GM10266 (cell line): Measurements from ENCODE around the gene GPT2.

Experiments
- DNase-seq: peaks from one replicate; pipeline ENCODE4 v3.0.0; 2012; ENCODE audit errors: extremely low spot score
- CTCF ChIP-seq: IDR thresholded peaks from 2 replicates; pipeline ENCODE4 v1.5.1; 2012; ENCODE audit warnings: mild to moderate bottlenecking, low read depth; ENCODE audit not compliant: control insufficient read depth, insufficient read depth; ENCODE audit errors: missing control alignments

Gene GPT2

GRCh38 chr16:46895399-46896313 lies 11.5 kb downstream of the GPT2 start:
- no peak for TF ChIP-seq CTCF
- no peak for DNase-seq

DNA sequence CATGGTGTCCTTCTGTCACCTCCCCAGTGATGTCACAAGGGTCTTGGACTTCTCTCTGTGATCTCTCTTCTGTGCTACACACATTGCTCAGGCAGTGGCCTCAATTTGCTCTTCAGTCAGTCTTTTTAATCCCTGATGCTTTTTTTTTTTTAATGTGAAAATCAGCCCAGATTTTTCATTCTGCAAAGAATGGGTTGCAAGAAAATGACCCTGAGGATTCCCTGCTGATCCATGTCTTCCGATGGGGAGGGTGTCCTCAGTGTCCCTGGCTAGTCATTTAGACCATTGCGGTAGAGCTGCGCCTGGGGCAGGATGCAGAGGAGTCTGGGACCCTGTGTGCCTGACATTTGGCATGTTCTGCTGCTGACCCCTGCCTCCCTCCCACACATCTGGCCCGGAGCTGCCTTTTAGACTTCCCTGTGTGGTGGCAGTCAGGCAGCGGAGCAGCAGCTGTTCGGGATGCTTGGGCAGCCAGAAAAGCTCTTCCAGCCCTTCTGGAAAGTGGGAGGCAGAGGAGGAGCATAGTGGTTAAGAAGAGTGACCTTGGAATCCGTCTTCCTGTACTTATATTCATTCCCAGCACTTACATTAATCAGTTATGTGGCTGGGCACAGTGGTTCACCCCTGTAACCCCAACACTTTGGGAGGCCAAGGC lies 12.3 kb downstream of the GPT2 start:
- DNase-seq, result no peak
- no peak for TF ChIP-seq CTCF

- no peak for DNase-seq
- no peak for TF ChIP-seq CTCF
Measured at GRCh38 chr16:46897471-46897870, 13.3 kb downstream of the GPT2 start.

DNA sequence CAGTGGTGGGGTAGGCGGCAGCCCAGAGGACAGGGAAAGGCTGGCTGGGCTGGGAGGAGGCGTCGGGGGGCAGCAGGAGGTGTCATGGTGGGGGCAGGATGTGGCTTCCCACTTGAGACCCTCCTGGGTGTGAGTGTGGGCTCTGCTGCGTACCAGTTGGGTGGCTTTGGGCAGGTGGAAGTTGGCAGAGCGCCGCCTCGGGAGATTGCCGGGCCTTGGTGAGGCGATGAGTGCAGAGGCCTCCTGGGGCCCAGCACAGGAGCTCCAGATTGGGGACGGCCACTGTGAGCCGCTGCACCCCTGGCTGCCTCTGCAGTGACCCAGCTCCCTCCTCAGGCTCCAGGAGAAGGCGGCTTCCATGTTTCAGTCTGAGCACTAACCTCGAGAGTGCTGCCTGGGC lies 13.8 kb downstream of the GPT2 start:
- no peak for TF ChIP-seq CTCF
- no peak for DNase-seq

GRCh38 chr16:46899443-46900143 lies 15.4 kb downstream of the GPT2 start:
- no peak for DNase-seq
- no peak for TF ChIP-seq CTCF

- TF ChIP-seq CTCF, result no peak
- no peak for DNase-seq
Measured at GRCh38 chr16:46900455-46901235, 16.5 kb downstream of the GPT2 start.
